HG02870 (cell line): ENCODE measurements around the gene LGALS3.

ENCODE experiments used
- ATAC-seq: cut with Tn5 transposase; IDR thresholded peaks from one replicate; pipeline ENCODE4 v1.9.1; 2021; ENCODE audit warnings: mild to moderate bottlenecking, moderate library complexity; ENCODE audit not compliant: unreplicated experiment

LGALS3 gene

GRCh38 chr14:55111122-55111708, 17.8 kb upstream of the LGALS3 start:
- no peak for ATAC-seq

GRCh38 chr14:55114720-55115119, 14.3 kb upstream of the LGALS3 start:
- ATAC-seq = no peak

GRCh38 chr14:55115460-55115859, 13.6 kb upstream of the LGALS3 start:
- ATAC-seq = no peak

GRCh38 chr14:55115861-55116245, 13.2 kb upstream of the LGALS3 start:
- no peak for ATAC-seq

GRCh38 chr14:55116246-55117030, 12.6 kb upstream of the LGALS3 start:
- no peak for ATAC-seq

GRCh38 chr14:55117803-55118441, 11.1 kb upstream of the LGALS3 start:
- ATAC-seq = no peak

GRCh38 chr14:55118761-55119160, 10.3 kb upstream of the LGALS3 start:
- no peak for ATAC-seq

GRCh38 chr14:55120571-55121495, 8.2 kb upstream of the LGALS3 start:
- ATAC-seq = no peak

- ATAC-seq = no peak
These were observed 7.2 kb upstream of the LGALS3 start for GRCh38 chr14:55121628-55122439.

GRCh38 chr14:55122440-55122986, 6.5 kb upstream of the LGALS3 start:
- no peak for ATAC-seq

- ATAC-seq = no peak
These were observed 6.0 kb upstream of the LGALS3 start for GRCh38 chr14:55123101-55123500.

GRCh38 chr14:55123852-55124639, 5.0 kb upstream of the LGALS3 start:
- no peak for ATAC-seq

- ATAC-seq = no peak
These were observed 4.2 kb upstream of the LGALS3 start for GRCh38 chr14:55124774-55125386.

GRCh38 chr14:55125403-55125802, 3.6 kb upstream of the LGALS3 start:
- ATAC-seq = no peak

- no peak for ATAC-seq
These were observed 3.0 kb upstream of the LGALS3 start for GRCh38 chr14:55126034-55126433.

GRCh38 chr14:55126932-55127459, 2.1 kb upstream of the LGALS3 start:
- ATAC-seq = no peak

GRCh38 chr14:55127460-55127951, 1.5 kb upstream of the LGALS3 start:
- no peak for ATAC-seq

GRCh38 chr14:55128386-55129085, 516 bp upstream of the LGALS3 start:
- no peak for ATAC-seq
